ENCODE measurements around the gene FGF7.

GRCh38 chr15:49387471-49387870 is 35.6 kb upstream of the FGF7 start:
- TF ChIP-seq, protein P1, sequence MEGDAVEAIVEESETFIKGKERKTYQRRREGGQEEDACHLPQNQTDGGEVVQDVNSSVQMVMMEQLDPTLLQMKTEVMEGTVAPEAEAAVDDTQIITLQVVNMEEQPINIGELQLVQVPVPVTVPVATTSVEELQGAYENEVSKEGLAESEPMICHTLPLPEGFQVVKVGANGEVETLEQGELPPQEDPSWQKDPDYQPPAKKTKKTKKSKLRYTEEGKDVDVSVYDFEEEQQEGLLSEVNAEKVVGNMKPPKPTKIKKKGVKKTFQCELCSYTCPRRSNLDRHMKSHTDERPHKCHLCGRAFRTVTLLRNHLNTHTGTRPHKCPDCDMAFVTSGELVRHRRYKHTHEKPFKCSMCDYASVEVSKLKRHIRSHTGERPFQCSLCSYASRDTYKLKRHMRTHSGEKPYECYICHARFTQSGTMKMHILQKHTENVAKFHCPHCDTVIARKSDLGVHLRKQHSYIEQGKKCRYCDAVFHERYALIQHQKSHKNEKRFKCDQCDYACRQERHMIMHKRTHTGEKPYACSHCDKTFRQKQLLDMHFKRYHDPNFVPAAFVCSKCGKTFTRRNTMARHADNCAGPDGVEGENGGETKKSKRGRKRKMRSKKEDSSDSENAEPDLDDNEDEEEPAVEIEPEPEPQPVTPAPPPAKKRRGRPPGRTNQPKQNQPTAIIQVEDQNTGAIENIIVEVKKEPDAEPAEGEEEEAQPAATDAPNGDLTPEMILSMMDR (conservative IDR thresholded peaks at IDR 0.05; ENCODE audit: low read depth in 2 of 2), result no peak
- no peak for TF ChIP-seq CREB1 (CRISPR knock-in tag; IDR thresholded peaks at IDR 0.05; ENCODE audit: low read depth)
- TF ChIP-seq REST (IDR thresholded peaks at IDR 0.05; ENCODE audit: unreplicated experiment), result no peak
- no peak for TF ChIP-seq JUNB (IDR thresholded peaks at IDR 0.05; ENCODE audit: unreplicated experiment)
- no peak for TF ChIP-seq POLR2AphosphoS5 (IDR thresholded peaks at IDR 0.05; ENCODE audit: low read depth)
- TF ChIP-seq EZH2 (IDR thresholded peaks at IDR 0.05; ENCODE audit: low read depth, unreplicated experiment), result no peak
- no peak for TF ChIP-seq ETS1 (IDR thresholded peaks at IDR 0.05)
- no peak for TF ChIP-seq EZH2phosphoT487 (IDR thresholded peaks at IDR 0.05; ENCODE audit: unreplicated experiment)
- no peak for TF ChIP-seq ZNF331 (CRISPR knock-in tag; IDR thresholded peaks at IDR 0.05; ENCODE audit: low read depth)
